GM18907 (cell line): ENCODE measurements around the gene VAV3.

Experiments
- ATAC-seq: cut with Tn5 transposase; IDR thresholded peaks from one replicate; pipeline ENCODE4 v1.9.1; 2021; ENCODE audit warnings: mild to moderate bottlenecking, moderate library complexity; ENCODE audit not compliant: unreplicated experiment

Gene VAV3

DNA sequence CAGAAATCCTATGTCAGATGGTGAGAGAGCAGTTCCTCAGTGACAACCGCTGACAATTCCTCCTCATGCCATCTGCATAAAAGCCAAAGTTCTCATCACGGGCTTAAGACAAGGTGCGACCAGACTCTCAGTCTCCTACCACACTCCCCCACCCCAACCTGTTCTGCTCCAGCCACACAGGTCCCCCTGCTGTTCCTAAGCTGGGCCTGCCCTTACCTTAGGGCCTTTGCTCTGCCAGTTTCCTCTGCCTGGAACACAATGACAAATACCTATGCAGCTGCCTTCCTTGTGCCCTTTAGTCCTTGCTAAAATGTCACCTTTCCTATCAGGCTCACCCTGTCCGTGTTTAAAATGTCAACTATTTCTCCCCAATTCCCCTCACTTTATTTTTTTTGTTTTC lies 441.9 kb downstream of the VAV3 start:
- no peak for ATAC-seq
